HG02763 (cell line): Measurements from ENCODE around the gene TAMALIN.
A peak's percentile ranks its signal among the peaks of the same experiment; 100 is the strongest.

ENCODE experiments used
- ATAC-seq: cut with Tn5 transposase; IDR thresholded peaks from one replicate; pipeline ENCODE4 v1.9.1; 2021; ENCODE audit warnings: mild to moderate bottlenecking, moderate library complexity; ENCODE audit not compliant: unreplicated experiment

The TAMALIN gene

GRCh38 chr12:52035926-52036325, 29.2 kb downstream of the TAMALIN start:
- ATAC-seq, result no peak

- peak; percentile 35 for ATAC-seq
These were observed 29.9 kb downstream of the TAMALIN start for GRCh38 chr12:52036587-52037171.

- no peak for ATAC-seq
These were observed 30.6 kb downstream of the TAMALIN start for GRCh38 chr12:52037248-52037861.

- no peak for ATAC-seq
These were observed 31.7 kb downstream of the TAMALIN start for GRCh38 chr12:52038447-52038846.

- ATAC-seq, result no peak
These were observed 34.3 kb downstream of the TAMALIN start for GRCh38 chr12:52041035-52041434.

GRCh38 chr12:52041695-52042123, 35.0 kb downstream of the TAMALIN start:
- ATAC-seq, result no peak

GRCh38 chr12:52042706-52043385, 36.1 kb downstream of the TAMALIN start:
- ATAC-seq, result no peak

- no peak for ATAC-seq
These were observed 36.9 kb downstream of the TAMALIN start for GRCh38 chr12:52043386-52044212.

GRCh38 chr12:52044292-52044983, 37.7 kb downstream of the TAMALIN start:
- ATAC-seq, result no peak

- no peak for ATAC-seq
These were observed 39.1 kb downstream of the TAMALIN start for GRCh38 chr12:52045794-52046199.

GRCh38 chr12:52046859-52047258, 40.1 kb downstream of the TAMALIN start:
- no peak for ATAC-seq

- no peak for ATAC-seq
These were observed 42.5 kb downstream of the TAMALIN start for GRCh38 chr12:52049286-52049685.

GRCh38 chr12:52049688-52050087, 42.9 kb downstream of the TAMALIN start:
- ATAC-seq, result no peak

- no peak for ATAC-seq
These were observed 43.5 kb downstream of the TAMALIN start for GRCh38 chr12:52050116-52050757.

- ATAC-seq, result peak; percentile 77
These were observed 44.2 kb downstream of the TAMALIN start, which contains the start of gene NR4A1 for GRCh38 chr12:52050758-52051541. TSS of gene NR4A1 (plus strand) at chr12:52051442. CDS start at chr12:52054329, 2,887 bp downstream.

- no peak for ATAC-seq
These were observed 45.9 kb downstream of the TAMALIN start for GRCh38 chr12:52052468-52053186.

GRCh38 chr12:52053536-52054209, 46.9 kb downstream of the TAMALIN start:
- no peak for ATAC-seq

- ATAC-seq, result no peak
These were observed 47.6 kb downstream of the TAMALIN start for GRCh38 chr12:52054231-52054832.
